Fibroblast of the aortic adventitia (primary cell): Measurements from ENCODE around the gene SPAAR. TPM values are rescaled to one million over a fixed set of nuclear protein-coding genes. Genes with fewer than 3 reads are reported as not detected.

Source experiments
- DNase-seq: peaks from one replicate; pipeline ENCODE4 v3.0.0-alpha.2; 2010; ENCODE audit warnings: low read depth
- H3K4me3 ChIP-seq: 2 replicates; pipeline ENCODE4 v1.5.1; 2011; ENCODE audit warnings: low read depth, mild to moderate bottlenecking, control low read depth, low read length, moderate library complexity
- CTCF ChIP-seq: IDR thresholded peaks from 2 replicates; pipeline ENCODE4 v1.5.1; 2011; ENCODE audit warnings: mild to moderate bottlenecking, low read length, control low read depth, inconsistent platforms; ENCODE audit not compliant: insufficient read depth
- total RNA-seq: library from RNA; depleted of rRNA; stranded (reverse); fragments of >200 nt; gene quantifications from 2 replicates; pipeline ENCODE4 v1.2.3, GENCODE V29; 2012; ENCODE audit warnings: low replicate concordance

Gene SPAAR
- total RNA-seq, 1 donor, result not detected

GRCh38 chr9:35923598-35923926 lies 14.3 kb downstream of the SPAAR start:
- no peak for DNase-seq
- H3K4me3 ChIP-seq, result no peak overlapping the region
- TF ChIP-seq CTCF, result no peak

GRCh38 chr9:35923927-35924763 lies 14.9 kb downstream of the SPAAR start:
- DNase-seq, result peak; percentile 96
- no peak for TF ChIP-seq CTCF
- peak overlapping the region; percentile 34 for H3K4me3 ChIP-seq

- DNase-seq, result no peak
- TF ChIP-seq CTCF, result no peak
- H3K4me3 ChIP-seq, result no peak overlapping the region
Observed at GRCh38 chr9:35928591-35929452, 19.5 kb downstream of the SPAAR start.

GRCh38 chr9:35929453-35929718 lies 20.1 kb downstream of the SPAAR start:
- TF ChIP-seq CTCF, result no peak
- no peak for DNase-seq

GRCh38 chr9:35930521-35930920 lies 21.2 kb downstream of the SPAAR start:
- DNase-seq, result no peak
- no peak overlapping the region for H3K4me3 ChIP-seq
- TF ChIP-seq CTCF, result no peak

More at GRCh38 chr9:35929453-35929718, 20.1 kb downstream of the SPAAR start:
- H3K4me3 ChIP-seq, result no peak overlapping the region

- H3K4me3 ChIP-seq, result no peak overlapping the region
- TF ChIP-seq CTCF, result no peak
- no peak for DNase-seq
Observed at GRCh38 chr9:35930989-35931388, 21.7 kb downstream of the SPAAR start.
